ENCODE measurements around the gene MAFB.

MAFB gene

DNA sequence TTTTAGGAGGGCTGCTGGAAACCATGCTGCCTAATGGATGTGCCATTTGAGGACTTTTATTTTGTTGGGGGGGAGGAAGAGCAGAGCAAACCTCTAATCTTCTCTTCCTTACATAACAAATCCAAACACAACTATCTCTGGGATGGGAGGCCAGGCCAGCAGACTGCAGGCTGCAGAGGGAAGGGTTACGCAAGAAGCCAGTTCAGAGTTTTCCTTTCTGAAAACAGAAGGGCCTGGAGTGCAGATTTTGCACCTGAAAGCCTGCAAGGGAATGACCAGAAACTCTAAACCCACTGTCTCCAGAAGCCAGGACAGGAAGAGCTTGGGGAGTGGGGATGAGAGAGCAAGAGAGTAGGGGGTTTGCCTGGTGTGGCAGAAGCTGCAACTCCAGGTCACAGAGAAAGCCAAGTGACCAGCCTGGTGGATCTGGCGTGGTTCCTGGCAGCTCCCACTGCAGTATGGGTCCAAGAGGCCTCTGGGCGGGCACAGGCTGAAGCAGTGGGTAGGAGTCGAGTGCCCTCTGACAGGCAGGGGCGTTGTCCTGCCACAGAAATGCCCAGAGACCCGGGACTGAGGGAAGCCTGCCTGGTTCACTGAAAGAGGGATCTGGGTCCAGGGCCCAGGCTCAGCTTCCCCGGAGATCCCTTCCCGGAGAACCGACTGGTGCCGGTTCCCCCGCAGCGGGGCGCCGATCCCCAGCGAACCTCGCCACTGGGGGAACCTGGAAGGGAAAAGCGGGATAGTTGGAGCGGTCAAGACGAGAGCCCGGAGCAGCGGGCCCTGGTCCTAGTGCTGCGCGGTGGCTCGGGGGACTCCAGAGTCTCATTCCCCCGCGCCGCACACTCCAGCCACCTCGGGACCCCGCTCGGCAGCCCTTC is 6.7 kb downstream of the MAFB start:
- DNase-seq (ENCODE audit: low read depth): no peak

DNA sequence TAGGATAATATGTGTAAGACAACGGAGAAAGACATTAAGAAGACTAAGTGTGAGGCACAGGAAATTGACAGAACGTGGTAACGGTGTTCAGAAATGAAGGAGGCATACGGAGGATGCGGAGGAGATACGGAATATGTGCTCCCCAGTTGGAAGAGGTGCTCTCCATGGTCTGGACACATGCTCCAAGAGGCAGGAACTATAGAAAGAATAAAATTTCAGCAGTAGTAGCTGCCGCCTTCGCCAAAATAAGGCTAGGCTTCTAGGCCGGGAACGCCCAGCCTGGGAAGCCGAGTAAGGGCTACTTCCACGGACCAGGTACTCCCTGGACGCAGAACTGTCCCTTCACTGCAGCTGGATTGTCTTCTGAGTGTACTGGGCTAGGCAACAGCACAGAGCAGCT is 7.4 kb downstream of the MAFB start:
- no peak for DNase-seq (ENCODE audit: low read depth)

DNA sequence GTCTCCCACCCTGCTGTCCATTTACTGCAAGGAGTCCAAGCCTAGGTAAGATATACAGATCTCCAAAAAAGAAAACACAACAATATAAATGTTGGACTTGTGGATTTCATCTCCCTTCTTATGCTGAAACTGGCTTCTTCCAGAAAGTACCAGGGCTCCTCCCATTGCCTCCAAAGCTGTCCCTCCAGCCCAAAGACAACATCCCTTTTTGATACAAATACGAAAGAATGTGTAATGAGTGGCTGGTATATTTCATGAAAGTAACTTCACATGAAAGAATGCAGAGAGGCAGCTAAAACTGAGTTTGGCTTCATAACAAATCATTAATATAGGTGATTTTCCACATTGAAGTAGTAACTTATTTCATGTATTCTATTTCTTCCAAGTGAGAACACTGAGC is 7.9 kb downstream of the MAFB start:
- DNase-seq (ENCODE audit: low read depth): no peak

DNA sequence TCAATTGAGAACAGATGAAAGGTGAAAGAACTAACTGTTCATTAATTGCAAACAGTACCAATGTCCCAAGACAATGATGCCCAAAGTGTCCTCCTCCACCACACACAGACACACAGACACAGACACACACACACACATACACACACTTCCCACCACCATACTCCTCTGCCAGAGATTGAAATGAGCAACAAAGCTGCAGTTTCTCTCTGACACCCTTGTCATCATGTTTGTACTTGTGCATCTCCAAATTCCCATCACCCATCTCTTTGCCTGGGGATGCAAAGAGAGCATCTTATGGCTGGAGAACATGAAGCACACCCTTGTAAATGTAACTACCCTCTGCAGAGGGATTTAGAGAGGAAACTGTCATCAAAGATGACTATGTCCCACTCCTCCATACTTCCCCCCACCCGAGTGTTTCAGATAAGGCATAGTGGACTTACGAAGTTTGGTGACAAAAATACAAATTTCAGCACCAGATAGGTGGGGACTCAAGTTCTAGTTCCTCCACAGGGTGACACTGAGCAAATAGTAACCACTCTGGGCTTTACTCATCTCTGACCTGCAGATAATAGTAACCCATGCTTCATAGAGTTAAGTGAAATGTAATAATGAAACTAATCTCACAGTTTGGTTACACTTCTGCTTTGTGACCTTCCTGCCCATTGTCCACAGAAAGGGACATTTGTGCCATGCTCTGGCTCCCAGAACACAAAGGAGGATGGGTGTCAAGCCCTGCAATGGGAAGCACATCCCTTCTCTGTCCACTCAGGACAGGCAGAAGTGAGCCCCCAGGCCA is 8.7 kb downstream of the MAFB start:
- DNase-seq (ENCODE audit: low read depth): no peak

DNA sequence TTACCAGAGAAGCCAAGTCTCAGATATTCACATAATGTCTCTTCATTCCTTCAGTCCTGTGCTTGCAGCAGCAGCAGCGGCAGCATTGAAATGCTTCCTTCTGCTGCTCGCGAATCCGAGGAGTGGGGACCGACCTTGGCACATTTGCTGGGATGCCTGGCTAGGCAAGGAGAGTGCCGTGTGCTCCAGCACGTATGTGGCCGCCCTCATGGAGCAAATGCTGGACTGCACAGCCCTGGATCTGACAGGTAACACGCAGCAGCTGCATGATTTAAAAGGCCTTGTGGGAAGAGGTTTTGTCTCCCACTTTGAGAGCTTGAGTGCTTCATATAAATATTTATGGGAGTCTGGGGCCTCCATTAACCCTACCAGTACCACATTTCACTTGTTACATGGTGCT is 9.9 kb downstream of the MAFB start:
- no peak for DNase-seq (ENCODE audit: low read depth)

DNA sequence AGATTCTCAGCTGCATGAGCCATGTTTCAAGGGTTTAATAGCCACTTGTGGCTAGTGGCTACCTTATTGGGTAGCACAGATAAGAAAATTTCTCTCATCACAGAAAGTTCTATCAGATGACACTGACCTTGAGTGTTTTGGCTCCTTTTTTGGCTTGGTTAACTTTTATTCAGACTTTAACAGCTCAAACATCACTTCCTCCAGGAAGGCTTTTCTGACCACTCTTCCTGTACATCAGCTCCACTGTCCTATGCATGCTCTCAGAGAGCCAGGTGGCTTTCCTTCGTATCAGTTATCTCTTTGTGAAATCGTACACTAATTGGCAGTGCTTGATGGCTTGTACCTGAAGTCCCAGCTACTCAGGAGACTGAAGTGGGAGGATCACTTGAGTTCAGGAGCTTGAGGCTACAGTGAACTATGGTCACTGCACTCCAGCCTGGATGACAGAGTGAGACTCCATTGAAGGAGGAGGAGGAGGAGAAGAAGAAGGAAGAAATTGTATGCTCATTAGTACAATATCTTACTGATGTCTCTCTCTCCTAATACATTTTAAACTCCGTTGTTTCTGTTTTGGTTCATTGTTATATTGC is 10.7 kb downstream of the MAFB start:
- DNase-seq (ENCODE audit: low read depth): no peak

DNA sequence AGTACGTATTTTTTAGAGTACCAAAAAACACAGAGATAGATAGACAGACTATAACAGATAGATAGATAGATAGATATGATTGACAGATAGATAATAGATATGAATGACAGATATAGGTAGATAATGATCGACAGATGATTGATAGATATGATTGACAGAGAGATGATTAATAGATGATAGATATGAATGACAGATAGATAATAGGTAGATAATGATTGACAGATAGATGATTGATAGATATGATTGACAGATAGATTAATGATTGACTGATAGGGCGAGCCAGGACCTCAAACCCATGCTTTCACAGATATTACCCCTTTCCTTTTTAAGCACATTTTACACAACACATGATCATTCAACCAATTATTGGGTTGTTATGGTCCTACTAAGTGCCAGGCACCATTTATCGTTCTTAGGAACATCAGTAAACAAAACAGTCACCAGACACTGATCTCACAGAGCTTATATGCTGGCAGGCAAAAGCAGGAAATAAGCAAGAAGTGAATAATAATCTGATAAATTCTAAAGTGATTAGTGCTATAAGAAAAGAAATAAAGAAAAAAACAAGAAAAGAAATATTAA is 11.6 kb downstream of the MAFB start:
- DNase-seq (ENCODE audit: low read depth): no peak

DNA sequence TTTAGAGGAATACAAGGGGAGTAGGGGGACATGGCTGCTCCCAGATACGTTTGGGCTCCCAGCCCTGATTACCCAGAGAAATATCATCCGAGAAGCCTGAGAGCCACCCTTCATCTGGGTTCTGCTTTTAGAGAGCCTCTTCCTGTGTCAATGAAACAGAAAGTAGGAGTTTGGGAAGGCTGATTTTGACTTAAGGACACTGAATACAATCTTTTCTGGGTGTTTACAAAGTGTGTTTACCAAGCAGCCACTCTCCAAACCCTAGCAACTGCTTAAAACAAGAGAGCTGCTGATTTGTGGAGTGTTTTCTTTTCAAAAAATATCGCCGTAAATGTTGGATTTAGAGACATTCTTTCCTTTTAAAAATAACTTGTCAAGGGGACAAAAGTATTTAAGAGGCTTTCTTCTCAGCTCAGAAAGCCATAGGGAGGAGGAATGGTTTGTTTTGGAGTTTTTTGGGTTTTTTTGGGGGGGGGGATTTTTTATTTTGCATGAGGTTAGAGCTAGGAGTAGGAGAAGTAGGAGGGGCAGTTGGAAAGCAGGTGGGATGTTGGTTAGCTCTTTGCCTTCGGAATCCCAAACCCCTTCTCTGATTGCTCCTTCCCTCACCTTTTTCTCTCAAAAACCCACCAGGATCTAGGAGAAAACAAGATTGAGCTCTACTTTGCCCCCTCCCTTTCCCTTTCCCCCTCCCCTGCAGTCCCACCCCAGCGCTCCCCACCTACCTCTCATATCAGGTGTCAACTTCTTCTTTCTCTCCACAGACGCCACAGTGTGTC is 12.4 kb downstream of the MAFB start:
- DNase-seq (ENCODE audit: low read depth): no peak

DNA sequence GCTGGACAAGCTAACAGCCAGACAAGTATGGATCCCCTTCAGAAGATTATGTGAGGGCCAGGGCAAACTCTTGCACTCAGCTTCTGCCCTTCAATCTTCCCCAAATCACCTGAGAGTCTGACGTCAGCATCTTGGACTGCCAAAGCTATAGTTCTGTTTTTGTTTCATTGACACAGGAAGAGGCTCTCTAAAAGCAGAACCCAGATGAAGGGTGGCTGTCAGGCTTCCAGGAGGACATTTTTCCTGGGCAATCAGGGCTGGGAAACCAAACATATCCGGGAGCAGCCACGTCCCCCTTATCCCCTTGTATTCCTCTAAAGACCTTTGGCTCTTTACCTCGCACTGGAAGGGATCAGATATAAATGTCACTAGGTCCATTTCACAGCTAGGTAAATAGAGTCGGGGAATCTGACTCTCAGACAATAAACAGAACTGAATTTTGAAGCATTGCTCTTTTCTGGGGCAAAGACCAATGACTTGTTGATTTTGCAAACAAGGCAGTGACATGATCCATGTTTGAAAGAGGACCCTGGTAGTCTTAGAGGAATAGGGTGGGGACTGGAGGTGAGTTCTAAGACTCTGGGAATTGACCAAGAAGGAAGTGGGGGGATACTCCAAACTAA is 13.3 kb downstream of the MAFB start:
- DNase-seq (ENCODE audit: low read depth): no peak

DNA sequence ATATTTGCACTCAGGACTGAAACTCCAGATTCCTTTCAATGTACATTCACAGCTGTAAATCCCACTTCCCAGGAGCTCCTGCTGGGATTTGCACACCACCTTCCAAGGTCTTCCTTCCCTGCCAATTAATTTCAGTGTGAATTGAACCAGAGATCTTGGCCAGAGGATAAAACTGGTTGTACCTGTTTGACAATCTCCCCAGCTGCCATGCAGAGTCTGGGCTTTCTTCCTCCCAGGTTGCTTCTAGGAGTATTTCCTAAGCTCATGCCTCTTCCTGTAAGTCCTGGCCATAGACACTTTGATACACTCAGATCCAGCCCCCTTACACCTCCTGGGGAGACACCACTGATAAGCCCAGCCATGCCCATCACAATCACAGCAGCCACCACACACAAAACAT is 15.6 kb downstream of the MAFB start:
- no peak for DNase-seq (ENCODE audit: low read depth)

DNA sequence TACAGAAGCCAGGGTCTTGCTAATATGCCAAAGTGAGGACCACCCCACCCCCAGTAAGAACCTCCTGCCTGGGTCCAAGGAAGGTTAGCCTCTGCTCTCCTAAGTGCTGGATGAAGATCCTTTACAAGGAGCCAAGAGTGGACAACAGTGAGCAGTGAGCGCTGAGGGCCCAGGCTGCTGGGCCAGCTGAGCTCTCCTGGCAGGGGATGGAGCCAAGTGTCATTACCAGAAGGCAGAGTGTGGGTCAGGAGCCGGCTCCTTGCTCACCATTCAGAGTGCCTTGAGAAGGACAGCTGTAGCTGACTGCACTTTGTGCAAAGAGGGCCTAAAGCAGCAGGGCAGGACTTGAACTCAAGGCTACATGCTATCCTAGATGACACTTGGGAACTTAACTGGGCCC is 16.9 kb downstream of the MAFB start:
- no peak for DNase-seq (ENCODE audit: low read depth)

DNA sequence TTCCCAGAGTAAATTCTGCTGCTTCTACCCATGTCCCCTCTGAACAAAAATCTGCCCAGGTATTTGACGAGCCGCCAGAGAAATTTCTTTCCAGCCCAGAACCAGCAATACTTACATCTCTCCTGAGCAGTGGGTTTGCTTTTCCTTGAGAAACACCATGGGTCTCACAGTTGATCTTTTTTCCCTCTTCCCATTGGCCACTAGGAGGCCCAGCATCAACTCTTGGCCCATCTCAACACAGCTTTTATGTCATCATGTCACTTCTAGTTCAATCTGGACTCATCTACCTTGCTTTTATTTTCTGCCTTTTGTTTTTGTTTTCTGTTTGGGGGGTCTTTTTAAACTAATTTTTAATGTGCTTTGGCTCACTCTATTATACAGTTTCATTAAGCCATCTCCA is 18.8 kb downstream of the MAFB start:
- no peak for DNase-seq (ENCODE audit: low read depth)

DNA sequence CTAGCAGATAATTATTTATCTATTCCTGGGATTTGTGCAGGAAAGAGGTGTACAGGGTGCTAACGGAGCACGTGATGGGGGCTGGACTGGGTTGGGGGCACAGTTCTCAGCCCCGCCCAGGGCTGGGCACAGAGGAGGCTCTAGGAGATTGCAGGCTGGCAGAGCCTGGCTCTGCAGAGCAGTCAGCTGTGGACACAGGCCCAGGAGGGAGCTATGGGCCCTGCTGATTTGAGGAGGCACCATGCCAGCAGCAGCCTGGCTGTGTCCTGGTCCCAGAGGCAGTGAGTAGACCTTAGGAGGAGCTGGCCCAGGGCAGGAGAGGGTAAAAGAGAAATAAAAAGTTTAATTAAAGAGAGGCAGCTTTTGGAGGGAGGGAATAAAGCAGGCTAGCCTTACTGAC is 19.3 kb downstream of the MAFB start:
- no peak for DNase-seq (ENCODE audit: low read depth)

DNA sequence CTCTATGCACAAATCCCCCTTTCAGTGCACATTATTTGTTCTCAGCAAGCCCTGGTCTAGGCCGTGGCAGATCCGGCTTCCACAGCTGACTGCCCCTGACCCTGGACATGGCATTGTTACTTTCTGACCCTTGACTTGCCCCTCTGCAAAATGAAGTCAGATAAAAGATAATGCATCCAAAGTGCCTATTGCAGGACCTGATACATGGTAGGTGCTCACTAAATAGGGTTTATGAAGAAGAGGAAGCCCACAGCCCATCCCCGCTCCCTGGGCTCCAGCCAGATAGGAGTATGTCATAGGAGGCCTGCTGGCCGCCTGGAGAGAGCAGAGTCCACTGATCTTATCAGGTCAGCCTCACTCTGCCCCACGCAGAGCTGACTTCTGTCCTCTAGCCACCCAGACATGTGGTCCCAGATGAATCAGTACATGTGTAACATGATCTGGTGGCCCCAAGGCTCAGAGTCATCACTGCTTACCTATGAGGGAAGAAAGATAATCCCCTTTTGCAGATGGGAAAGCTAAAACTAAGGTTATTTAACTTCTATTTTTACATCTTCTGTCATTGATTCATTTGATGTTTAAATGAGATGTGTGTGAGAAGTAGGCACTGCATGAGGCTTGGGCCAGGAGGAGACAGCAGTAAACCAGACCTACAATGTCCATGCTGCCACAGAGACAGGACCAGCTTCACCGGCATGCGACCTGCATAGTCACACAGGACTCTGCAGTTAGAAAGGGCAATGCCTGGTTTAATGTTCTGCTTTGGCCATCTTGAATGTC is 20.4 kb downstream of the MAFB start:
- peak; percentile 60 for DNase-seq (ENCODE audit: low read depth)

DNA sequence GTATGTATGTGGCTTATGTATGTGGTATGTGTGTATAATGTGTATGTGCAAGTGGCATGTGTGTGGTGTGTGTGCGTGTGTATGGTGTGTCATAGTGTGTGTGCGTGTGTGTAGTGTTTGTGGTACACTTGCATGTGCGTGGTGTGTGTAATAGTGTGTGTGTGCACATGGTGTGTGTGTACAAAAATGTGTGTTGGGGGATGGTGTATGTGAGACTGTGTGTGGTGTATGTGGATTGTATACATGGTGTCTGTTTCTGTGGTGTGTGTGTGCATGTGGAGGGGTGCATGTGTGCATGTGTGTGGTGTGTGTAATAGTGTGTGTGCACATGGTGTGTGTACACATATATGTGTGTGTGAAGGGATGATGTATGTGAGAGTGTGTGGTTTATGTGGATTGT is 21.5 kb downstream of the MAFB start:
- DNase-seq (ENCODE audit: low read depth): no peak

DNA sequence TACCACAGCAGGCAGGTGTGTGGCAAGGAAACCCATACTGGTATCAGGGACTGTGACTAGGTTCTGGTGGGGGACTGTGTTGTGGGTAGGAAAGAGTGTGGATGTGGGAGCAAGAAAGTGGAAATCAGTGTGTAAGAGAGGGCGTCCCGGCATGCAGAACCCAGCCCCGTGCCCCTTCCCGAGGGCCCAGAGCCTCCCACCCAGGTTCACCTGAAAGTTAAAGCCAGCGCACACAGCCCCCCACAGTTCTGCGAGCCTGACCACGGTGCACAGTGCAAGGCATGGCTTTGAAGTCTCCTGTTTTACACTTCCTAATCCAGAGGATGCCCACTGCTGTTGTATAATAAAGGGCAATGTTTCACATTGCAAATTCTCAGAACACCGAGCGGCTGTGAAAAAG is 22.7 kb downstream of the MAFB start:
- DNase-seq (ENCODE audit: low read depth): no peak

DNA sequence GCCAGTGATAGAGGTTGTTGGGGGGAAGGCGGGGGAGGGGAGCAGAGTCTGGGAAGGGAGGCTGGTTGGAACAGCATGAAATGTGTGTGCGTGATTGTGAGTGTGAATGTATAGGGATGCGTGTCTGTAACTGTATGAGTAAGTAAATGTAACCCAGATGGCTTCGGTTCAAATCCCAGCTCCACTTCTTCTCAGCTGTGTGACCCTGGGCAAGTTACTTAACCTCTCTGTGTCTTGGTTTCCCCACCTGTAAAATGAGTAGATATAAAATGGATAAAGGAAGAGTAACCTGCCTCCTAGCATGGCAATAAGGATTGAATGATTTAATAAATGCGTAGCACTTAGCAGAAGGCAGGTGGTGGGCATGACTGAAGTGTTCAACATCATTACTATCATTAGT is 24.1 kb downstream of the MAFB start:
- no peak for DNase-seq (ENCODE audit: low read depth)

DNA sequence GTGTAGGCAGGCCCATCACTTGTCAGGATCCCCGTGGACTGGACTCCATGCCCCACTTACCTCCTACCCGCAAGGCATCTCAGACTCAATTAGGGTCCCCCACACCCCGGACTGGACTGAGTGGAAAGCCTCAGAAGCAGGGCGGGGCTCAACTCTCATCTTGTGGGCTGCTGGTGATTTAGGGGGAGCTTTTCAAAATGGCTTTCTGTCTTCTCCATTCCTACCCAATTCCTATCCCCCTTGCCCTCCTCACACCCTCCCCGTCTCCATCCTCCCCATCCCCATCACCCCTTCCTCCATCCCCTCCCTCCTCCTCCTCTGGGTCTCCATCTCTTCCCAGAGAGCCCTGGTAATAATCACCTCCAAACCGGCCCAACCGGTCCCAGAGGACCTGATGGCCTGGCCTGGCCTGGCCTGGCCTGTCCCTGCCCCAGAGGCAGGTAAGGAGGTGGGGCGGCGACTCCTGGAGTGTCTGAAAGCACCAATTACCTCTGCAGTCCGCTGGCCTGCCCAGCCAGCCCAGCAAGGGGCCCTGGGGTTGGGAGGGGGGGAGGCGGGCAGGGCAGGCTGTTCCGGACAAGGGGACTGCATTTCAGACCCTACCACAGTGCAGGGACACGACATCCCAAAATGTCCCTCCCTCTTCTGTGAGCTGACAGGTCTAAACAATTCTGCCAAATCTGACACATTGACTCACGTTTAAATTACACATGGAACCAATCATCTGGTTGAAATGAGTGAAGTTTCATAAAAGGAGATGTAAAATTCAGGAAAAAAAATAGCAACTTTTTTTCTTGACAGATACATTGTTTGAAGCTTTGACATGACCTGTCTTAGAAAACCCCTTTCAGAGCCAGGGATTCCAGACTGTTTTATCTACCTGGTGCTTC is 24.8 kb downstream of the MAFB start:
- no peak for DNase-seq (ENCODE audit: low read depth)

DNA sequence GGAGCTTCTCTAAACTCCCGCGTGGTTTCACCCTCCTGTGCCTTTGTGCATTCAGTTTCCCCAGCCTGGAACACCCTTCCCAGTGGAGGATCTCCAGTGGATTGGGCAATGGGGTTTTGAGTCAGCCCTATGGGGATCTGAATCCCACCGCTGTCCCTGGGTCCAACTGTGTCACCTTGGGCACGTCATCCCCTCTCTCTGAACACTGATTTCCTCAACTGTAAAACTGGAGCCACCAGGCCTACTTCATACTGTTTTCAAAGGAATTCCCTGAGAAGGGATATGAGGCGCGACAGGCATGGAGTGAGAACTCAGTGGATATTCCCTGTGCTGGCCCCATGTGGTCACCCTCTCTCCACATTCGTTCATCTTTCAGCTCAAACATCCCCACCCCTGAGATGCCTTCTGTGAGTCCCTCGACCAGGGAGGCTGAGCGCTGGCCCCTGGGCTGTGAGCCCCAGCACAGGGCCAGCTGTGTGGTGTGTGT is 25.7 kb downstream of the MAFB start:
- no peak for DNase-seq (ENCODE audit: low read depth)

All from ELR (cell line).